ENCODE data around the gene TSHR. TPM values are rescaled to one million over a fixed set of nuclear protein-coding genes. Genes with fewer than 3 reads are reported as not detected.

TSHR gene
- total and polyA plus RNA-seq, 2 experiments from 2014 or later = 0.59 to 0.78 TPM

DNA sequence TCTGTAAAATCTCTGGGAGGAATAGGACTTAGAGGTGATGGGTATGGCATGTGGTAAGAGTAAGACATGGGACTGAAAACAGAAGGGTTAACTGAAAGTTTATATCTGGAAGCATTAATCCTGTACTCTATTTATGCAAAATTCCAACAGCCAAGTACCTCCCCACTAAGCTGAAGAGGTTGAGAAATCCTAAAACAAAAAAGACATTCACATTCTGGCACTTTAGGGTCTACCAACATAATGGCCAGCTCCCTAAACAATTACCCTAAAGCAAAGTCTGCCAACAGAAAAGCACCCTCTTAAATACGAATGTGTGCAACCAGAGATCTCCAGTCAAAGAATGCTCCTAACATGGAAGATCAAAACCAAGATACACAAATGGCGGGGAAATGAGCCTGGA, 178.0 kb downstream of the TSHR start:
- DNase-seq (ENCODE audit: low spot score) = no peak

More for the DNA sequence above, 178.0 kb downstream of the TSHR start:
- Histone ChIP-seq H2AFZ (no peak overlapping the region), H4K20me1 (replicated peaks; ENCODE audit: insufficient read depth) (no peaks in the 10 kb centered on the region), H3F3A (replicated peaks; ENCODE audit: low read depth) (no peaks in the 10 kb centered on the region), H3K4me2 (no peak overlapping the region), H3K4me3 (no peak overlapping the region), H3K36me3 (ENCODE audit: insufficient read depth) (no peaks in the 10 kb centered on the region), H3K27ac (ENCODE audit: low read depth) (no peak overlapping the region), H3K4me1 (ENCODE audit: insufficient read depth) (no peaks in the 10 kb centered on the region), H3K27me3 (ENCODE audit: insufficient read depth) (no peaks in the 10 kb centered on the region), H3K79me2 (replicated peaks; ENCODE audit: insufficient read depth) (no peaks in the 10 kb centered on the region), H3K9me2 (ENCODE audit: insufficient read depth) (peaks cover 10% of the 10 kb centered on the region)
- H3K27me3 Mint-ChIP-seq (ENCODE audit: insufficient read depth, low read depth, poor library complexity) = no peaks in the 10 kb centered on the region
- no peak for ATAC-seq
- no peak for TF ChIP-seq EZH2 (IDR thresholded peaks at IDR 0.05; ENCODE audit: low read depth, unreplicated experiment)
- TF ChIP-seq POLR2AphosphoS5 (IDR thresholded peaks at IDR 0.05; ENCODE audit: low read depth) = no peak
- TF ChIP-seq, protein P1, sequence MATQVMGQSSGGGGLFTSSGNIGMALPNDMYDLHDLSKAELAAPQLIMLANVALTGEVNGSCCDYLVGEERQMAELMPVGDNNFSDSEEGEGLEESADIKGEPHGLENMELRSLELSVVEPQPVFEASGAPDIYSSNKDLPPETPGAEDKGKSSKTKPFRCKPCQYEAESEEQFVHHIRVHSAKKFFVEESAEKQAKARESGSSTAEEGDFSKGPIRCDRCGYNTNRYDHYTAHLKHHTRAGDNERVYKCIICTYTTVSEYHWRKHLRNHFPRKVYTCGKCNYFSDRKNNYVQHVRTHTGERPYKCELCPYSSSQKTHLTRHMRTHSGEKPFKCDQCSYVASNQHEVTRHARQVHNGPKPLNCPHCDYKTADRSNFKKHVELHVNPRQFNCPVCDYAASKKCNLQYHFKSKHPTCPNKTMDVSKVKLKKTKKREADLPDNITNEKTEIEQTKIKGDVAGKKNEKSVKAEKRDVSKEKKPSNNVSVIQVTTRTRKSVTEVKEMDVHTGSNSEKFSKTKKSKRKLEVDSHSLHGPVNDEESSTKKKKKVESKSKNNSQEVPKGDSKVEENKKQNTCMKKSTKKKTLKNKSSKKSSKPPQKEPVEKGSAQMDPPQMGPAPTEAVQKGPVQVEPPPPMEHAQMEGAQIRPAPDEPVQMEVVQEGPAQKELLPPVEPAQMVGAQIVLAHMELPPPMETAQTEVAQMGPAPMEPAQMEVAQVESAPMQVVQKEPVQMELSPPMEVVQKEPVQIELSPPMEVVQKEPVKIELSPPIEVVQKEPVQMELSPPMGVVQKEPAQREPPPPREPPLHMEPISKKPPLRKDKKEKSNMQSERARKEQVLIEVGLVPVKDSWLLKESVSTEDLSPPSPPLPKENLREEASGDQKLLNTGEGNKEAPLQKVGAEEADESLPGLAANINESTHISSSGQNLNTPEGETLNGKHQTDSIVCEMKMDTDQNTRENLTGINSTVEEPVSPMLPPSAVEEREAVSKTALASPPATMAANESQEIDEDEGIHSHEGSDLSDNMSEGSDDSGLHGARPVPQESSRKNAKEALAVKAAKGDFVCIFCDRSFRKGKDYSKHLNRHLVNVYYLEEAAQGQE (IDR thresholded peaks at IDR 0.05; ENCODE audit: unreplicated experiment) = no peak
- TF ChIP-seq STAT1 (IDR thresholded peaks at IDR 0.05; ENCODE audit: unreplicated experiment) = no peak
- TF ChIP-seq JUNB (IDR thresholded peaks at IDR 0.05; ENCODE audit: unreplicated experiment) = no peak
- no peak for TF ChIP-seq CREB1 (CRISPR knock-in tag; IDR thresholded peaks at IDR 0.05; ENCODE audit: low read depth)
- TF ChIP-seq NANOG (IDR thresholded peaks at IDR 0.05; ENCODE audit: borderline replicate concordance) = no peak
- TF ChIP-seq ZNF331 (CRISPR knock-in tag; IDR thresholded peaks at IDR 0.05; ENCODE audit: low read depth) = no peak
- TF ChIP-seq, protein P2, sequence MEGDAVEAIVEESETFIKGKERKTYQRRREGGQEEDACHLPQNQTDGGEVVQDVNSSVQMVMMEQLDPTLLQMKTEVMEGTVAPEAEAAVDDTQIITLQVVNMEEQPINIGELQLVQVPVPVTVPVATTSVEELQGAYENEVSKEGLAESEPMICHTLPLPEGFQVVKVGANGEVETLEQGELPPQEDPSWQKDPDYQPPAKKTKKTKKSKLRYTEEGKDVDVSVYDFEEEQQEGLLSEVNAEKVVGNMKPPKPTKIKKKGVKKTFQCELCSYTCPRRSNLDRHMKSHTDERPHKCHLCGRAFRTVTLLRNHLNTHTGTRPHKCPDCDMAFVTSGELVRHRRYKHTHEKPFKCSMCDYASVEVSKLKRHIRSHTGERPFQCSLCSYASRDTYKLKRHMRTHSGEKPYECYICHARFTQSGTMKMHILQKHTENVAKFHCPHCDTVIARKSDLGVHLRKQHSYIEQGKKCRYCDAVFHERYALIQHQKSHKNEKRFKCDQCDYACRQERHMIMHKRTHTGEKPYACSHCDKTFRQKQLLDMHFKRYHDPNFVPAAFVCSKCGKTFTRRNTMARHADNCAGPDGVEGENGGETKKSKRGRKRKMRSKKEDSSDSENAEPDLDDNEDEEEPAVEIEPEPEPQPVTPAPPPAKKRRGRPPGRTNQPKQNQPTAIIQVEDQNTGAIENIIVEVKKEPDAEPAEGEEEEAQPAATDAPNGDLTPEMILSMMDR (conservative IDR thresholded peaks at IDR 0.05; ENCODE audit: low read depth in 2 of 2) = no peak
- TF ChIP-seq, protein P3, sequence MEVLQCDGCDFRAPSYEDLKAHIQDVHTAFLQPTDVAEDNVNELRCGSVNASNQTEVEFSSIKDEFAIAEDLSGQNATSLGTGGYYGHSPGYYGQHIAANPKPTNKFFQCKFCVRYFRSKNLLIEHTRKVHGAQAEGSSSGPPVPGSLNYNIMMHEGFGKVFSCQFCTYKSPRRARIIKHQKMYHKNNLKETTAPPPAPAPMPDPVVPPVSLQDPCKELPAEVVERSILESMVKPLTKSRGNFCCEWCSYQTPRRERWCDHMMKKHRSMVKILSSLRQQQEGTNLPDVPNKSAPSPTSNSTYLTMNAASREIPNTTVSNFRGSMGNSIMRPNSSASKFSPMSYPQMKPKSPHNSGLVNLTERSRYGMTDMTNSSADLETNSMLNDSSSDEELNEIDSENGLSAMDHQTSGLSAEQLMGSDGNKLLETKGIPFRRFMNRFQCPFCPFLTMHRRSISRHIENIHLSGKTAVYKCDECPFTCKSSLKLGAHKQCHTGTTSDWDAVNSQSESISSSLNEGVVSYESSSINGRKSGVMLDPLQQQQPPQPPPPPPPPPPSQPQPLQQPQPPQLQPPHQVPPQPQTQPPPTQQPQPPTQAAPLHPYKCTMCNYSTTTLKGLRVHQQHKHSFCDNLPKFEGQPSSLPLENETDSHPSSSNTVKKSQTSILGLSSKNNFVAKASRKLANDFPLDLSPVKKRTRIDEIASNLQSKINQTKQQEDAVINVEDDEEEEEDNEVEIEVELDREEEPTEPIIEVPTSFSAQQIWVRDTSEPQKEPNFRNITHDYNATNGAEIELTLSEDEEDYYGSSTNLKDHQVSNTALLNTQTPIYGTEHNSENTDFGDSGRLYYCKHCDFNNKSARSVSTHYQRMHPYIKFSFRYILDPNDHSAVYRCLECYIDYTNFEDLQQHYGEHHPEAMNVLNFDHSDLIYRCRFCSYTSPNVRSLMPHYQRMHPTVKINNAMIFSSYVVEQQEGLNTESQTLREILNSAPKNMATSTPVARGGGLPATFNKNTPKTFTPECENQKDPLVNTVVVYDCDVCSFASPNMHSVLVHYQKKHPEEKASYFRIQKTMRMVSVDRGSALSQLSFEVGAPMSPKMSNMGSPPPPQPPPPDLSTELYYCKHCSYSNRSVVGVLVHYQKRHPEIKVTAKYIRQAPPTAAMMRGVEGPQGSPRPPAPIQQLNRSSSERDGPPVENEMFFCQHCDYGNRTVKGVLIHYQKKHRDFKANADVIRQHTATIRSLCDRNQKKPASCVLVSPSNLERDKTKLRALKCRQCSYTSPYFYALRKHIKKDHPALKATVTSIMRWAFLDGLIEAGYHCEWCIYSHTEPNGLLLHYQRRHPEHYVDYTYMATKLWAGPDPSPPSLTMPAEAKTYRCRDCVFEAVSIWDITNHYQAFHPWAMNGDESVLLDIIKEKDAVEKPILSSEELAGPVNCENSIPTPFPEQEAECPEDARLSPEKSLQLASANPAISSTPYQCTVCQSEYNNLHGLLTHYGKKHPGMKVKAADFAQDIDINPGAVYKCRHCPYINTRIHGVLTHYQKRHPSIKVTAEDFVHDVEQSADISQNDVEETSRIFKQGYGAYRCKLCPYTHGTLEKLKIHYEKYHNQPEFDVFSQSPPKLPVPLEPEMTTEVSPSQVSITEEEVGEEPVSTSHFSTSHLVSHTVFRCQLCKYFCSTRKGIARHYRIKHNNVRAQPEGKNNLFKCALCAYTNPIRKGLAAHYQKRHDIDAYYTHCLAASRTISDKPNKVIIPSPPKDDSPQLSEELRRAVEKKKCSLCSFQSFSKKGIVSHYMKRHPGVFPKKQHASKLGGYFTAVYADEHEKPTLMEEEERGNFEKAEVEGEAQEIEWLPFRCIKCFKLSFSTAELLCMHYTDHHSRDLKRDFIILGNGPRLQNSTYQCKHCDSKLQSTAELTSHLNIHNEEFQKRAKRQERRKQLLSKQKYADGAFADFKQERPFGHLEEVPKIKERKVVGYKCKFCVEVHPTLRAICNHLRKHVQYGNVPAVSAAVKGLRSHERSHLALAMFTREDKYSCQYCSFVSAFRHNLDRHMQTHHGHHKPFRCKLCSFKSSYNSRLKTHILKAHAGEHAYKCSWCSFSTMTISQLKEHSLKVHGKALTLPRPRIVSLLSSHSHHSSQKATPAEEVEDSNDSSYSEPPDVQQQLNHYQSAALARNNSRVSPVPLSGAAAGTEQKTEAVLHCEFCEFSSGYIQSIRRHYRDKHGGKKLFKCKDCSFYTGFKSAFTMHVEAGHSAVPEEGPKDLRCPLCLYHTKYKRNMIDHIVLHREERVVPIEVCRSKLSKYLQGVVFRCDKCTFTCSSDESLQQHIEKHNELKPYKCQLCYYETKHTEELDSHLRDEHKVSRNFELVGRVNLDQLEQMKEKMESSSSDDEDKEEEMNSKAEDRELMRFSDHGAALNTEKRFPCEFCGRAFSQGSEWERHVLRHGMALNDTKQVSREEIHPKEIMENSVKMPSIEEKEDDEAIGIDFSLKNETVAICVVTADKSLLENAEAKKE (CRISPR knock-in tag; IDR thresholded peaks at IDR 0.05) = no peak
- TF ChIP-seq, protein P4, sequence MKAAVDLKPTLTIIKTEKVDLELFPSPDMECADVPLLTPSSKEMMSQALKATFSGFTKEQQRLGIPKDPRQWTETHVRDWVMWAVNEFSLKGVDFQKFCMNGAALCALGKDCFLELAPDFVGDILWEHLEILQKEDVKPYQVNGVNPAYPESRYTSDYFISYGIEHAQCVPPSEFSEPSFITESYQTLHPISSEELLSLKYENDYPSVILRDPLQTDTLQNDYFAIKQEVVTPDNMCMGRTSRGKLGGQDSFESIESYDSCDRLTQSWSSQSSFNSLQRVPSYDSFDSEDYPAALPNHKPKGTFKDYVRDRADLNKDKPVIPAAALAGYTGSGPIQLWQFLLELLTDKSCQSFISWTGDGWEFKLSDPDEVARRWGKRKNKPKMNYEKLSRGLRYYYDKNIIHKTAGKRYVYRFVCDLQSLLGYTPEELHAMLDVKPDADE (IDR thresholded peaks at IDR 0.05) = no peak
- no peak for TF ChIP-seq ZNF114 (CRISPR knock-in tag; IDR thresholded peaks at IDR 0.05)
- no peak for TF ChIP-seq EZH2phosphoT487 (IDR thresholded peaks at IDR 0.05; ENCODE audit: unreplicated experiment)
- H3K4me3 Mint-ChIP-seq = no peak overlapping the region
- no peak overlapping the region for H3K27ac Mint-ChIP-seq
- H3K36me3 Mint-ChIP-seq (ENCODE audit: low read depth) = no peaks in the 10 kb centered on the region
- no peaks in the 10 kb centered on the region for H3K4me1 Mint-ChIP-seq
- no peaks in the 10 kb centered on the region for H3K9me3 Mint-ChIP-seq
